NOMO-1 treated with dmso at 0.1 percent for 144 hours (cell line): ENCODE results near the gene CPVL.
"Not testable (repeated sequence)": the region's sequence is repeated elsewhere in the genome, so short reads cannot be mapped to it uniquely, and the experiment has no call there.

Source experiments
- DNase-seq: peaks from one replicate; lab custom pipeline; 2025; ENCODE audit not compliant: unreplicated experiment; lab: John Stamatoyannopoulos, UW

The CPVL gene

DNA sequence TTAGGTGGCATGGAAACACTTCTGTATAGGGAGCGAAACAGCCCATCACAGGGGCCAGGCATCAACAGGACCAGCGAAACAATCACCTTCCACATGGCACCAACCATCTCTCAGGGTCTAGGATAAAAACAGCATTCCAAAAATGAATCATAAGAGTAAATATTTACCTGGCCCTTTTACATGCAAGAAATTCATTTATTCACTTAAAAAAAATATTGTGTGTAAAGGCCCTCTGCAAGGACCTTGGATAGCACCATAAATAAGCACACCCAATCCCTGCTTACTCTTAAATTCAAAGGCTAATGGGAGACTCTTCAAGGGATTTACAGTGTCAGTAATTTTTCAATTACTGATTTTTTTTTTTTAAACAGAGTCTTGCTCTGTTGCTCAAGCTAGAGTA is 25.4 kb downstream of the CPVL start:
- DNase-seq = no peak

DNA sequence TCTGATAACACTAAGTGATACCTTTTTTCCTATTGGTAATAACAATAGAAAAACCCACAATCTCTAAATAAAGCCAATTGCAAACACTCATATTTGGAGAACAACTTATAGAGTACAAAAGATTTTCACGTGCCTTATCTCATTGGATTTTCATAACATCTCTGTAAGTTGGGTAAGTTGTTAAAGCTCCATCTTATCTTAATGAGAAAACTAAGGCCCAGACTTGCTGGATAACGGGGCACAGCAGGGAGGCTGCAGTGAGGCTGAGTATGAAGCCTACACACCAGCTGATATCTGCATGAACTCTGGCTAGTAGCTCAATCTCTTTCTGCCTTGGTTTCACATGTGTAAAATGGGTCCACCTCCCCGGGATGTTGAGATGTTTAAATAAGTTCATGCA is 26.8 kb downstream of the CPVL start:
- DNase-seq = no peak

DNA sequence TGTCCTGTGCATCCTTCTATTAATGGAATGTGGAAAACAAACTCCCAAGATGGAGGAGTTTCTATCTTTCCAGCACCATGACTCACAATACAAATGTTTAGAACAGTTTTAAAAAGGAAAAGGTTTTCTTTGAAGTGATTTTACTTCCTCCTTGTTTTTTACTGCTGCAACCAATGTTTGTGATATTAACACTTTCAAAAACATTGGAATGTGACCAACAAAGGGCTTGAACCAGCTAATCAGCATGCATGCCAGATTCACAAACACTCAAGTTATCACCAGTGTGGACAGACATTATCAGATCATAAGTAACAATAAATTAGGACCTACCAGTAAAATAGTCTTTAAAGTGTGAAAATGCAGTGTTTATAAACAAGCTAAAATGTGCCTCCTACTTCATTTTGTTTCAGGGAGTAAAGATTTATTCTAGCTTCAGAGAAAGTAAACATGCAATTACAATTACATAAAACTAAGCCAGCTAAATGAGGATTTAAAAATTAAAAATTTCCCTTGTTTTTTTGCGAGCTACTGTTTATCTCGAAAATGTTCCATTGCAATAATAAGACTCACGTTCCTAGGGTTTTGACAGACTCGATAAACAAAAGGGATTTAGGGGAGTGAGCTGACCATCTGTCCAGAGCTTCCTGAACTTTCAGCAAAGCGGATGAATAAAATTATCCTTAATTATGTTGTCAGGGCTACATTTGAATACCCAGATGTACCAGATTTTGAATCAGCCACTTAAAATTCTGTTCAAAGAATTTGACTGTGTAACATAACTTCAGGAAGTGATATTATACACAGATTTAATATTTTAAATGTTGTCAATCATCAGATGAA is 29.8 kb downstream of the CPVL start:
- DNase-seq = no peak

DNA sequence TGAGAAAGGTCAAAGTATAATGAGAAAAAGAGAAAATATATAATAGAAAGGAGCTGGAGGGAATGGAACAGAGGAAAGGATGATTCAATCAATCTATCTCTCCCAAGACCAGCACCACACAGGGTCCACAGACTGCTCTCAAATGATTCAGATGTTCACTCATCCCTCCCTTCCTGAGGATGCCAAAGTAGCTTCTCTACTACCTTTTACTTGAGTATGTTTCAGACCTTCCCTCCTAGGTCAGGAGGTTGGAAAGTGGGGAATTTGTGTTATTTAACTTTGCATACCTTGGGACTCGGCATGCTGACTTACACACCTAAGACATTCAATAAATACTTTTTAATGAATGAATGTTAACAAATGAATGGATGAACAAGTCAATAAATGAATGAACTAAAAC is 30.6 kb downstream of the CPVL start:
- DNase-seq = no peak

DNA sequence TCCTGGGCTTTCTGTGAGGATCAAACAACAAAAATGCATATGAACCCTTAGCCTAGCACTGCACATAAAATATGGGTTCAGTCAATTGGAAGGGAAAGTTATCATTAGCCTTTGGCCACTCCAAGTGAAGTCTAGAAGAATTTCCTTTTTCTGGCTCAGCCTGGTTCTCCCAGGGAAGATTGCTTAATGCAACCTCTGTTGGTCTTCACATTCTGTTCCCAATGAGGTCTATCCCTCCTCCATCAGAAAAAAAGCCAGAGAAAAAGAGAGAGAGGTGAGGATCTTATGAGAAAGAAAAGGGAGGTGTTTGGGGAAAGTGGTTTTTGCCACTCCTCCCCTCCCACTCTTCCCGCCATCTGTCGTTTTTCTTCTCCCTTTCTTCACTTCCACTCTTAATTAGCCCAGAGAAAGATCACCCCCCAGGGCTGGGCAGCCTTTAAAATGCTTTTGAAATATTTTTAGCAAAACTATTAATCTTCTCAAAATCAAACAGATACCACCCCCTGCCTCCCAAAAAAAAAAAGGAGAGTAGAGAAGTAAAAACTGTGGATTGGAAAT is 31.1 kb downstream of the CPVL start:
- no peak for DNase-seq

DNA sequence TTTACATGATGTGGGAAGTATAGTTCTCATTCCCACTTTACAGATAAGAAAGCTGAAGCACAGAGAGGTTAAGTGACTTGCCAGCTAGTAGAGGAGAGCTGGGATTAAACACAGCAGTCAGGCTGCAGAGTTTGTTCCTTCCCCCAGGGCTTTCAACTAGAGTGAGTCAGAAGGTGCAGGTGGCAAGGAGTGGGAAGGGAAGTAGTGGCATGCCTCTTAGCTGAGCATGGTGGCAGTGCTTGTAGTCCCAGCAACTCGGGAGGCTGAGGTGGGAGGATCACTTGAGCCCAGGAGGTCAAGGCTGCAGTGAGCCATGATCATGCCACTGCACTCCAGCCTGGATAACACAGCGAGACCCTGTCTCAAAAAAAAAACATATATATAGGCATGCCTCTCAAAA is 32.1 kb downstream of the CPVL start:
- not testable (repeated sequence) for DNase-seq

DNA sequence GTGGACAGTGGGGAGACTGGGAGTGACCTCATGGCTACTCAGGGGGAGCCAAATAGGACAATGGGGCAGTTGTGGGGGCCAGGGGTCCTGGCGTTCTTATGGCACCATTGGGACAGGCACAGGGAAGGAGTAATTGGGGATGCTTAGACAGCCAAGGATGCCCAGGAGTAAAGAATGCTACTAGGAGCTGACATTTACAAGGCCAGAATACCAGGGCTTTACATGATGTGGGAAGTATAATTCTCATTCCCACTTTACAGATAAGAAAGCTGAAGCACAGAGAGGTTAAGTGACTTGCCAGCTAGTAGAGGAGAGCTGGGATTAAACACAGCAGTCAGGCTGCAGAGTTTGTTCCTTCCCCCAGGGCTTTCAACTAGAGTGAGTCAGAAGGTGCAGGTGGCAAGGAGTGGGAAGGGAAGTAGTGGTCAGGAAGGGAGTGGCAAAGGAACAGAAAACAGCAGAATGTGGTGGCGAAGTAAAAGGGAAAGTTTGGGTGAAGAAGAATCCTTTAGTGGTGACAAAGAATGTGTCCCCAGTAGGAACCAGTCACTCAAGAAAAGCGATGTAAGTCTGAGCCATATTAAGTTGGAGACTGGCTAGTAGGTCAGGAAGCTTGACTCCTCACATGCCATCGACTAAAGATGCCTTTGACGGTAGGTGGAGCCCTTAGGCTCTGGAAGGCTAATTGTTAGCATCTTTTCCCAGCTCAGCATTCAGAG is 32.8 kb downstream of the CPVL start:
- peak; percentile 41 for DNase-seq

DNA sequence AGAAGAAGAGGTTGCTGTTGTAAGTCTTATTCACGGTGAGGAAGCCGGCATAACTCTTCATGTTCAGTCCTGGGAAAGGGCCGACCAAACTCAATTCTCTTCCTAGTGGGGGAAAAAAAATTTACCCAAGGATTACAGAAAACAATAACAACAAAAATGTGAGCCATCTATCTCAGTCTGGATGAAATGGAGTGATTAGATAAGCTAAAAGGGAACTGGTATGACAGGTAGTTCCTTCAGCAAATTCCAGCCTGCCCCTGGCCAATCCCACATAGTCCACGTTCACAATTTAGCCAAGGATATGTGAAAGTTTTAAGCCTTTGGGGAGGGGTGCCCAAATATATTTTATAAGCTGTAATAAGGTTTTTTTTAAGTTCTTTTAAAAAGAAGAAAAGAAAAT is 33.6 kb downstream of the CPVL start:
- DNase-seq = no peak

DNA sequence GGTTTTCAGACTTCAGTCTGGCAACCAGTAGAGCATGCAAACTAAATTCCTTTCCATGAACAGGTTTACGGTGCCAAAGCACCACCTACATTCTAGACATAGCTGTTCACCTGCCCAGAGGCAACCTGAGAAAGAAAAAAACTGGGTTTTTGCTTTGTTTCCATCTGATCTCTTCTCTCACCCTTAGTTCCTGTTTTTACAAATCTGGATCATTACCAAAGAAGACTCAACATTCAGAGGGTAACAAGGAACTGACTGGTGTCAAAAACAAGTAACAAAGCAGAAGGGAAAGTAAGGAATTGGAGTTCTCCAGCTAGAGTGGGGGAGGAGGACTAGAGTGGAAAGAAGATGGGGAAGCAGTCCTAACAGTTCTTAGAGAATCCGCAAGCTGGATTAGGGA is 36.4 kb downstream of the CPVL start:
- DNase-seq = peak; percentile 49

DNA sequence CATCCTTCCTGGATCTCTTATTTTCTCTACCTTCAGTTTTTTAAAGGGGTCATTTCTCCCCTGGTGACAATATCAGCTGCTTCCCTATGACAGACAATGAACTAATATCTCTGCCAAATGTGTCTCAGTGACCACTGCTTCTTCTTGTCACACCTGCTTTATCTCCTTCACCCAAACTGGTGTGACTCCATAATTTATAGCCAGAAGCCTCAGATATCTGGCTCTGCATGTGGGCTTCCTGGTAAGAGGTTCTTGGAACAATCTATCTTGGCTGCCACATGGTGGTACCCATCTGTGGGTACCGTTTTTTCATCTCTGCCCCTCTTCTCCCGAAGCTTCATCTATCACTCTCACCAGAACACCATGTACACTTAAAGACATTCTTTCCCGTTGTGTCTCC is 37.0 kb downstream of the CPVL start:
- no peak for DNase-seq

DNA sequence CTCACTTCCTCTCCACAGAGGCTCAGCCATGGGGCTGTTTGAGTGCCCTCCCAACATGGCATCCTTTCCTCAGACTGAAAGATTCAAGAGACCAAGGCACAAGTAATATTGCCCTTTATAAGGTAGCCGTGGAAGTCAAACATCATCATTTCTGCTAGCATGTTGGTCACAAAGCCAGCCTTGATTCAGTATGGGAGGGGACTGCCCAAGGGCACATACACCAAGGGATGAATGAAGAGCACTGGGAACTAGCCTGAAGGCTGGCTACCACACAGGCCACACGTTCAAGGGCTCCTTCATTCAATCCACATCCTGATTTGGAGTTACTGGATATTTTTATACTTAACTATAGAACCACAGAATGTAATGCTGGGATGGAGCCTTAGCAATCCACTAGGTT is 39.3 kb downstream of the CPVL start:
- no peak for DNase-seq

DNA sequence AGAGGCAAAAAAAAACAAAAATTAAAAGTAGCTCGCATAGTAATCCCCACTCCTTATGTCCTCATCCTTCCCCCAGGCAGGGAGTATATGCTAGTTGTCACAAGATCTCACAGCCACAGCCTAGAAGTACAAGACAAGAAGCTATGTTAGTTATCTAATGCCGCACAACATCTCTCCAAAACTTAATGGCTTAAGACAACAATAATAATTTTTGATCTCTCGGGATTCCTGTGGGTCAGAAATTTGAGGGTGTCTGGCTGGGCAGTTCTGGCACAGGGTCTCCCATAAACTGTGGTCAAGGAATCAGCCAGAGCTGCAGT is 39.7 kb downstream of the CPVL start:
- DNase-seq = no peak

DNA sequence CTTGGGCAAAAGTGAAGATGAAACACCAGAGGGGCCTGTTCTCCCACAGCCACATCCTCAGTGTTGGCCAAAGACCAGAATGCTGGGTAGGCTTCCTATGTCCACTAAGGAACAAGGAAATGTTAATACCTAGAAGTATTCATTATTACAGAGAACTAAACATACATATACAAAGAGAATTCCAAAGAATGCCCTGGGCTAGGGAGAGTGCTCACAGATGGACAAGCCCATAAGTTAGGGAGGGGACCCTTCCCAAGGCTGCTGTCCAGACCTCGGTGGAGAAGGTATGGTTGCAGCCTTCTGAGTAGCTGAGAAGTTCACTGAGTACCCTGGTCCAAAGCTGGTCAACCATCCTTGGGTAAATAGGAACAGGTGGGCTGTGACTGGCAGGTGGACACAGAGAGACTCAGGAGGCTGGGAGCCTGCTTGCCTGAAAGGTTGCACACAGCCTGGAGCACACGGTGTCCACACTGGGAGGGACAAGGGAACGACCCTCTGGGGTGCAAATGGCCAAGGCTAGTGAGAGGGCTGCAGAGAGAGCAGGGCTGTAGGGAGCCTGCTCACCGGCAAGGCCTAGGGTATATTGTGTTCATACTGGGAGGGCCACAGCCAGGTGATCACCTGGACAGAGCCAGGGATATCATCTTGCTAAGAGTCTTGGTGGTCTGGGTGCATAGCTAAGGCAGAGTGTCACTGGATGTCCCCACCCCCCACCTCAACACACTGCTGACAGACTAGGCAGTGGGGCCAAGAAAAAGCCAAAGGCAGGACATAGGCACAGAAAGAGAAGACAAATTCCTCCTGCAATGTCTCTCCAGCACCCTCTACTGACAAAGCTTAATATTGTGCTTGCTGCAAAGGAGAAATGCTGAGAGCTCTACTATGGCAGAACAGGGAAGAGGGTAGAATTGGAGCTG is 40.3 kb downstream of the CPVL start:
- peak; percentile 60 for DNase-seq

DNA sequence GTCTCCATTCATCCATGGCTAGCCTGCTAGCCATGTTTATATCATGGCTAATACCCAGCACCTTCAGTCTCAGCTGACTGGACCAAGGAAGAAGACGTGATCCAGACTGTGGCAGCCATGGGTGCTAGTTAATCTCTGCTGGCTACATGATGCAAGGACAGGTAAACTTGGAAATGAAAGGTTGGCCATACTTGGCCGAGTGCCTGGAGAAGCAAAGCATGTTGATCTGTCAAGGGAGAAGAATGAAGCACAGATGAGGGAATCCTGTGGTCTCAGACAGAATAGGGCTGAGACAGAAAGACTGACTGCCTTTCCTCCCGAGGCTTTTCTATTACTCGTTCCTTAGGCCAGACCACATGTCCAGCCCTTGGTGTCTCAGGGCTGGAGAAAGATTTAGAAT is 41.1 kb downstream of the CPVL start:
- DNase-seq = no peak

DNA sequence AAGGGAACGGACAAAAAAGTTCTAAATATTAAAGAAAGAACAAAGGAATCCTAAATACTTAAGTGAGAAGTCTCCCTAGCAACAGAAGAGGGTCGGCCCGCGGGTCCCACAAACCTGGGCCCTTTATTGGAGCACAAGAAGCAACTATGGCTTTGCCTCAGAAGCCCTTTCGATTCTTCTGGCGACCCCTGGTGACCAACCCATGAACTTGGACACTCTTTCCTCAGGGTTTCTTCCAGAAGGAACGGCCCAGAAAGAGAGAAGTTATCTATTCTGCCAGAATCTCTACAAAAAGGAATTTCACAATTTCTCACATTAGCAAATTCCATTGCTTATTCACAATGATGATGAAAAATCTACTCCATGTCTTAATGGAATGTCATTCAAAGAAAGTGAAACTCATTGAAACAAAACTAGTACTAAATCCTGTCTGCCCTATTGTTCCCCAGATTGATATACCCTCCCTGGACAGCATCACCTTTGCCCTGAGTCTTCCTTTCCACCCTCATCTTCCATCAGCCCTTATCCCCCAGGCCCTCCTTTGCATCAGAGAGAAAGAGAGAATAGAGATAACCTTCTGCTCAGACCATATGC is 43.7 kb downstream of the CPVL start:
- peak; percentile 27 for DNase-seq

DNA sequence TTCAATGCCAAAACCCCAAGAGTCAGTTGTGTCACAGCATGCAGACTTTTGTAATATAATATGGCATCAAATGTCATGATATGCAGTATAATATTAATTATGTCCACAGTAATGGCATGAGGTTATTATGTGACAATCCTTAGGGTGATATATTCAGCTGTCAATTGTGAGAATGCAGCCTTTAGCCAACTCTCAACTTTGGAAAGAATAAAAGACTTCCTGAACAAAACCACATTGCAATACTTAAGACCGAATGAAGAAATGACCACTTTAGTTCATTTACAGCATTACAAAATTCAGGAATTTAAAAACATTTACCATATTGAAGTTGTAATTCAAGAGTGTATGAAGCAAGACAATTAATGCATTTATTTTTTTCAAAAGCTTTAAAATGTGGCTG is 45.4 kb downstream of the CPVL start:
- no peak for DNase-seq

DNA sequence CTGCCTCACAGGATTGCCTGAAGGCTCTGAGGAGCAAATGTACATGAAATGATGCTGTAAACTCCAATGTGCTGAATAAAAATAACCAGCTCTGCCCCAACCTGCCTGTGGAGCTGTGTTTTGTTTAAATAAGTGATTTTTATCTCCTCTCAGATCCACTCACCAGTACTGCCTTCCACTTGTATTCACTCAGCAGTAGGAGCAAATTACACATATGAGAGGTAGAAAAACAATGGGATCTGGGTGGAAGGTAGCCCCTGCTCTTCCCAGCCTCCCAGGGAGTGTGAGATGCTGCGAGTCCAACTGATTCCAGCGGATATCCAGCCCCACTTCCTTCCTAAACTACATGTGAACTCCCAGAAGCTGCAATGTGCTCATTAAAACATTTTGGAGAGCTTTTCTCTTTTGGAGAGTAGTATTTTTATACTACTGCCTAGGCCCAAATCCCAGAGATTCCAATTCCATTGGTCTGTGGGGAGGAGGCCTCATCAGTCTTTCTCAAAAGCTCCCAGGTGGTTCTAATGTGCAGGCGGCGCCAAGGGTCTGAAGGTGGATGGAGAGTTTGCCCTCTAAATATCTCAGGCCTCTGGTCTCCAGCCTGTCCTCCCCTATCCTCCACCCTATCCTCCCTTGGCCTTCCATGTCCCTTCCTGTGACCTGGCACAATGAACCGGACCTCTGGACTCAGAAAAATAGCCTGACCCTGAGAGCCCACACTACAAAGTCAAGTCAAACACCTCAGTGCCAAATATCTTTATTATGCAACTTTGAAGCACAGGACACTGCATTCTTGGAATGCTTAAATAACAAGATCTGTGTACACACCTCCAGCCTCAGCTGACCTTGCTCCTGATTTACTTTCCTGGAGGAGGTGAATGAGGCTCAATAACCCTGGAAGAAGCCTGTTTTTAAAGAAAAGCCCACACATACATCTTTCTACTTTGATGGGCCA is 46.2 kb downstream of the CPVL start:
- no peak for DNase-seq

DNA sequence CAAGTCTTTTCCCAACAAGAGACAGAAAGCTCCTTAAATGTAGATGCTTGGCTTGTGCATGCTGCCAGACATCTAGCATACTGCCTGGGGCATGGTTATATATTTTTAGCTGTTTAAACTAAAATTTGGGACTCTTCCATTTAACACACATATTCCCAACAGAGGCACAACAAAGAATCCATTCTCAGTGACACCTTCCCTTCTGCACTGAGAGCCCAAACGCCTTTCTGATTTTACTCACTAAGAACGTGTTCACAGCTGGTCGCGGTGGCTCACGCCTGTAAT is 49.9 kb downstream of the CPVL start:
- no peak for DNase-seq

DNA sequence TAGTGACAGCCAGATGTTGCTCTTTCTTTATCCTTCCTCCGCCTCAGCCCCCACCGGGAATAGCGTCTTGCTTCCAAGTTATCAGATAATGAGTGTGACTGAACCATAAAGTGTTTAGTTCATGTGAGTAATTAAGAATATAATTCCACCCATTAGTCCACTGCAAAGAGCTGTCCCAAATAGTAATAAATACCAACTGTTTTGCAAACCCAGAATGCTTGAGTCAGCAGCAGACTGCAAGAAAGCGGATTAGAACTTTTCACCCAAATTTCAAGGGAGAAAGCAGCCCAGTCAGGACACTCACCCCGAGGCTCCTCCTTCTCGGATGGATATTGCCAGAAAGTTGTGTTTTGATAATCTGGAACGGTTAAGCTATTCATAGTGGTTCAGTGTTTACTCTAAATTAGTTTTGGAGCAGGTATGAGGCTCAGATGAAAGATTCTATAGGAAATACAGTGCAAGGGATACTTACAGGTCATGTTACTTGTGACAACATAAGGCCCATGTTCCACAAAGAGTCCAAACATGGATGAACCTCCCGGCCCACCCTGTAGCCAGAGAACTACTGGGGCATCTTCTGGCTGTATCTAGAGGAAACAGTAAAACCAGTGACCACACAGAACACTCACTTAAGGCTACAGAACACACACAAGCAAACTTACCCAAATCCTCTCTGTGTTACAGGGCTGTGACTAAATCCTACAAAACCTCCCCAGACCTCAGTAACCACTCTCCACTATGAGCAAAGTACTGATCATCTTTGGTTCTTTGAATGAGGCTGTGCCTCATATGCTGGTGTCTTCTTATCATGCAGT is 50.5 kb downstream of the CPVL start:
- DNase-seq = no peak
